ENCODE results near the gene ALDH1A1.

DNA sequence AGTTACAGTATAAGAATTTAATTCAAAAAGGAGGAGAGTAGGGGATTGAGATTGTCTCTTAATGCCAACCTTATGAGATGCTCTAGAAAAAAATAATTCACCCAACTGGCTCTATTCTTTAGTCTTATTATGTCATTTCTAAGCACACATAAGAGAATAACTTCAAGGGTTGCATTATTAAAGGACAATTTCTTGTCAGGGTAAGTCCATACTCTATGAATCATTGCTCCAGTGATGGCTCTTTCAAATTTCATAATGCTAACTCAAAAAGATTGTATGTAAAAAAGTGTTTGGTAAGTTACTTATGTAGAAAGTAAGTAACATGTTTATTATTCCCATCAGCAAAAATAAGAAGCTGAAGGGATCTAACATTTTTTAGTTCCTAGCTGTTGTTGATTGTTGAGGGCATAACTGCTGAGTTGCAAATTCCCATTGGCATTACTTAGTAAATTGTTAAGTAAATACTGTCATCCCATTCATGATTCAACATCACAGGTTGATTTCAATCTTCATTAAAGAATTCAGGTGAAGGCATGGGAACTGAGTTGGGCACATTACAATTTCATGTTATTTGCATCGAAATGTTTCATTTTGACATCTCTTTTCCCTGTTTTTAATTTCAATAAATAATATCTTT, 28.6 kb downstream of the ALDH1A1 start:
- TF ChIP-seq PHF8 (conservative IDR thresholded peaks at IDR 0.05; ENCODE audit: low read depth, low read length) = no peak
- TF ChIP-seq, protein P1, sequence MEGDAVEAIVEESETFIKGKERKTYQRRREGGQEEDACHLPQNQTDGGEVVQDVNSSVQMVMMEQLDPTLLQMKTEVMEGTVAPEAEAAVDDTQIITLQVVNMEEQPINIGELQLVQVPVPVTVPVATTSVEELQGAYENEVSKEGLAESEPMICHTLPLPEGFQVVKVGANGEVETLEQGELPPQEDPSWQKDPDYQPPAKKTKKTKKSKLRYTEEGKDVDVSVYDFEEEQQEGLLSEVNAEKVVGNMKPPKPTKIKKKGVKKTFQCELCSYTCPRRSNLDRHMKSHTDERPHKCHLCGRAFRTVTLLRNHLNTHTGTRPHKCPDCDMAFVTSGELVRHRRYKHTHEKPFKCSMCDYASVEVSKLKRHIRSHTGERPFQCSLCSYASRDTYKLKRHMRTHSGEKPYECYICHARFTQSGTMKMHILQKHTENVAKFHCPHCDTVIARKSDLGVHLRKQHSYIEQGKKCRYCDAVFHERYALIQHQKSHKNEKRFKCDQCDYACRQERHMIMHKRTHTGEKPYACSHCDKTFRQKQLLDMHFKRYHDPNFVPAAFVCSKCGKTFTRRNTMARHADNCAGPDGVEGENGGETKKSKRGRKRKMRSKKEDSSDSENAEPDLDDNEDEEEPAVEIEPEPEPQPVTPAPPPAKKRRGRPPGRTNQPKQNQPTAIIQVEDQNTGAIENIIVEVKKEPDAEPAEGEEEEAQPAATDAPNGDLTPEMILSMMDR (IDR thresholded peaks at IDR 0.05; ENCODE audit: control extremely low read depth in 1 of 3, insufficient read depth in 1 of 3, low read depth in 1 of 3, low read length in 3 of 3) = no peak
- TF ChIP-seq, protein P2, sequence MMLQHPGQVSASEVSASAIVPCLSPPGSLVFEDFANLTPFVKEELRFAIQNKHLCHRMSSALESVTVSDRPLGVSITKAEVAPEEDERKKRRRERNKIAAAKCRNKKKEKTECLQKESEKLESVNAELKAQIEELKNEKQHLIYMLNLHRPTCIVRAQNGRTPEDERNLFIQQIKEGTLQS (IDR thresholded peaks at IDR 0.05; ENCODE audit: insufficient read depth, low read depth, low read length) = no peak

Data from H1 (cell line).